B cell (primary cell): Measurements from ENCODE around the gene OR10AG1. TPM values are rescaled to one million over a fixed set of nuclear protein-coding genes. Genes with fewer than 3 reads are reported as not detected.

Source experiments
- ATAC-seq: fragments of 200-7000 bp; cut with Tn5 transposase; one replicate; pipeline ENCODE4 v1.10.0; 2021; ENCODE audit warnings: low read depth, mild to moderate bottlenecking, moderate number of reproducible peaks, moderate library complexity
- CTCF ChIA-PET: fragments of 350-600 bp; sonication (Branson Sonifier 250); formaldehyde crosslinking; loops from one replicate; lab custom pipeline; 2021; ENCODE audit warnings: antibody characterized with exemption, inconsistent platforms; lab: Charles Lee
- POLR2A ChIA-PET: fragments of 350-600 bp; sonication (Branson Sonifier 250); formaldehyde crosslinking; loops from one replicate; lab custom pipeline; 2021; ENCODE audit warnings: antibody characterized with exemption; lab: Charles Lee
- DNase-seq: peaks from one replicate; pipeline ENCODE4 v3.0.0; 2013
- H2AFZ ChIP-seq: 2 replicates; pipeline ENCODE4 v1.6.1; 2012; ENCODE audit warnings: mild to moderate bottlenecking, low read depth, low read length; ENCODE audit not compliant: insufficient read depth, poor library complexity, severe bottlenecking
- H3K27ac ChIP-seq, 2 donors: 1 replicate in 1 of 2; 2 replicates in 1 of 2; pipeline ENCODE4 v1.5.1; 2012 to 2013; ENCODE audit warnings: low read length in 2 of 2, mild to moderate bottlenecking in 2 of 2, moderate library complexity in 1 of 2
- H3K27me3 ChIP-seq, 4 experiments: fragments of 200-600 bp in 1 of 4; sonication (generic) in 1 of 4; replicated peaks in 1 of 4; 1 replicate in 2 of 4; 2 replicates in 2 of 4; pipeline versions ENCODE4 v1.6.1 to v1.7.0; 2013 to 2016; ENCODE audit warnings: low read length in 3 of 4, mild to moderate bottlenecking in 2 of 4, mixed read lengths in 1 of 4, moderate library complexity in 1 of 4; ENCODE audit not compliant: insufficient read depth in 4 of 4, control insufficient read depth in 3 of 4; ENCODE audit errors: control extremely low read depth in 1 of 4
- H3K36me3 ChIP-seq, 2 experiments: replicated peaks in 1 of 2; 1 replicate in 1 of 2; 2 replicates in 1 of 2; pipeline versions ENCODE4 v1.6.1 to v1.7.1; 2013; ENCODE audit warnings: low read length in 1 of 2; ENCODE audit not compliant: insufficient read depth in 2 of 2, control insufficient read depth in 1 of 2; ENCODE audit errors: control extremely low read depth in 1 of 2, extremely low read depth in 1 of 2
- H3K4me1 ChIP-seq, 2 donors: fragments of 200-600 bp in 1 of 2; sonication (generic) in 1 of 2; 1 replicate in 1 of 2; 2 replicates in 1 of 2; pipeline versions ENCODE4 v1.5.1 to v1.6.1; 2013 to 2017; ENCODE audit warnings: low read length in 2 of 2; ENCODE audit not compliant: control insufficient read depth in 2 of 2, insufficient read depth in 2 of 2
- H3K4me2 ChIP-seq: replicated peaks from 2 replicates; pipeline ENCODE3; 2012; ENCODE audit warnings: mild to moderate bottlenecking, low read depth, low read length; ENCODE audit not compliant: poor library complexity, severe bottlenecking
- H3K4me3 ChIP-seq, 5 experiments: fragments of 200-600 bp in 1 of 5; sonication (generic) in 1 of 5; 1 replicate in 3 of 5; 2 replicates in 2 of 5; pipeline versions ENCODE4 v1.5.1 to v1.7.0; 2011 to 2016; ENCODE audit warnings: low read length in 4 of 5, mild to moderate bottlenecking in 4 of 5, low read depth in 2 of 5, control low read depth in 1 of 5, moderate library complexity in 1 of 5; ENCODE audit not compliant: insufficient read depth in 1 of 5; ENCODE audit errors: control extremely low read depth in 1 of 5, extremely low read depth in 1 of 5
- H3K79me2 ChIP-seq: fragments of 200-600 bp; sonication (generic); one replicate; pipeline ENCODE4 v1.6.0; 2016; ENCODE audit warnings: low read length; ENCODE audit not compliant: control insufficient read depth, insufficient read depth
- H3K9ac ChIP-seq: fragments of 200-600 bp; sonication (generic); 2 replicates; pipeline ENCODE4 v1.6.1; 2017; ENCODE audit warnings: mild to moderate bottlenecking, low read length, moderate library complexity
- H3K9me3 ChIP-seq, 3 donors: one replicate each; pipeline versions ENCODE4 v1.6.1 to v1.7.1; 2013; ENCODE audit warnings: low read length in 2 of 3; ENCODE audit not compliant: control insufficient read depth in 2 of 3, insufficient read depth in 1 of 3; ENCODE audit errors: control extremely low read depth in 1 of 3
- H4K20me1 ChIP-seq: 2 replicates; pipeline ENCODE4 v1.6.0; 2012; ENCODE audit warnings: mild to moderate bottlenecking, low read length; ENCODE audit not compliant: insufficient read depth, control insufficient read depth, poor library complexity, severe bottlenecking
- H3K27ac Mint-ChIP-seq: one replicate; pipeline ENCODE4 v1.8.0; 2021; ENCODE audit warnings: mixed read lengths
- H3K27me3 Mint-ChIP-seq: one replicate; pipeline ENCODE4 v1.8.0; 2021; ENCODE audit warnings: mixed read lengths
- H3K4me1 Mint-ChIP-seq: one replicate; pipeline ENCODE4 v1.8.0; 2021; ENCODE audit warnings: mixed read lengths
- H3K4me3 Mint-ChIP-seq: one replicate; pipeline ENCODE4 v1.8.0; 2021; ENCODE audit warnings: mixed read lengths
- H3K9me3 Mint-ChIP-seq: one replicate; pipeline ENCODE4 v1.8.0; 2022; ENCODE audit warnings: mixed read lengths; ENCODE audit not compliant: insufficient read depth
- EZH2 ChIP-seq: IDR thresholded peaks from 2 replicates; pipeline ENCODE4 v1.6.1; 2012; ENCODE audit warnings: borderline replicate concordance, low read depth, mild to moderate bottlenecking, moderate library complexity, low read length; ENCODE audit not compliant: insufficient read depth, poor library complexity, severe bottlenecking
- WGBS: methylation state at CpG from one replicate; pipeline ENCODE4 v1.1.5; 2013; ENCODE audit warnings: missing lambda C conversion rate; ENCODE audit not compliant: insufficient coverage; 5-methylcytosine and 5-hydroxymethylcytosine counted together
- intact Hi-C: fragments of 100-400 bp; cut with micrococcal nuclease; formaldehyde crosslinking; loops from one replicate; pipeline ENCODE4 v1.10.0; 2022
- polyA plus RNA-seq: library from polyadenylated mRNA; depleted of rRNA; stranded (reverse); fragments of >200 nt; gene quantifications from 2 replicates; pipeline ENCODE4 v1.2.3, GENCODE V29; 2012
- total RNA-seq, 2 donors: library from RNA; stranded (reverse); fragments of 120-200 nt in 1 of 2; gene quantifications; 1 replicate in 1 of 2; 2 replicates in 1 of 2; pipeline versions ENCODE4 v1.2.3 to v1.2.4, GENCODE V29; 2013 to 2022
- TF ChIP-seq, protein P1 (sequence below): fragments of 200-600 bp; IDR thresholded peaks from one replicate; pipeline ENCODE4 v1.8.0; 2022; ENCODE audit warnings: antibody characterized with exemption, mild to moderate bottlenecking

The OR10AG1 gene
- total and polyA plus RNA-seq, 2 donors (not counting 1 experiment from before 2014, with no cell fraction given) = not detected

DNA sequence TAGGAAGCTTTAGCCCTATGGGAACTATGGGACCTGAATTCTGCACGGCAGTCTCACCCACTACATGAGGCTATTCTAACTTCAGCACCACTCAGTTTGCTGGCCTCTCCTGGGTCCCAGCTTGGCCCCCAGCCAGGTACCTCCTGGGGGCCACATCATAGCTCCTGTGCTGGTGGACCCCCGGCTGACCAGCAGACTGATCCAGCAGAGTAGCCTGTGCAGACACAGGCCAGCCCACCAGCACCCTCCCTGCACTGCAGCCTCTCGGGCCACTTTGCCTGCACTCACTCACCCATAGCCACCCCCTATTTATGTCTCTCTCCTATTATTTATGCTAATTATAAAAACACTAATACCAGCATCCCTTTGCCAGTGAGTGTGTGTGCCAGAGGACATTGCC, 1.2 kb upstream of the OR10AG1 start:
- intact Hi-C loops = no loop called here
- Mint-ChIP-seq H3K27ac (no peak overlapping the region), H3K4me1 (no peaks in the 10 kb centered on the region), H3K27me3 (no peaks in the 10 kb centered on the region), H3K9me3 (peaks cover 3% of the 10 kb centered on the region), H3K4me3 (no peak overlapping the region)
- ATAC-seq = no peak
- Histone ChIP-seq H3K9ac (no peak overlapping the region), H3K36me3 (no peaks in the 10 kb centered on the region), H3K4me2 (no peak overlapping the region), H3K27ac (no peak overlapping the region), H4K20me1 (no peaks in the 10 kb centered on the region), H3K4me1 (no peaks in the 10 kb centered on the region), H3K27me3 (no peaks in the 10 kb centered on the region), H3K79me2 (no peaks in the 10 kb centered on the region), H3K4me3 (no peak overlapping the region), H3K9me3 (peaks cover 0 to 11% (median 0%) of the 10 kb centered on the region in 3 donors), H2AFZ (no peak overlapping the region)
- DNase-seq = no peak
- POLR2A ChIA-PET = no interaction called here
- no peak for TF ChIP-seq EZH2
- TF ChIP-seq, protein P1, sequence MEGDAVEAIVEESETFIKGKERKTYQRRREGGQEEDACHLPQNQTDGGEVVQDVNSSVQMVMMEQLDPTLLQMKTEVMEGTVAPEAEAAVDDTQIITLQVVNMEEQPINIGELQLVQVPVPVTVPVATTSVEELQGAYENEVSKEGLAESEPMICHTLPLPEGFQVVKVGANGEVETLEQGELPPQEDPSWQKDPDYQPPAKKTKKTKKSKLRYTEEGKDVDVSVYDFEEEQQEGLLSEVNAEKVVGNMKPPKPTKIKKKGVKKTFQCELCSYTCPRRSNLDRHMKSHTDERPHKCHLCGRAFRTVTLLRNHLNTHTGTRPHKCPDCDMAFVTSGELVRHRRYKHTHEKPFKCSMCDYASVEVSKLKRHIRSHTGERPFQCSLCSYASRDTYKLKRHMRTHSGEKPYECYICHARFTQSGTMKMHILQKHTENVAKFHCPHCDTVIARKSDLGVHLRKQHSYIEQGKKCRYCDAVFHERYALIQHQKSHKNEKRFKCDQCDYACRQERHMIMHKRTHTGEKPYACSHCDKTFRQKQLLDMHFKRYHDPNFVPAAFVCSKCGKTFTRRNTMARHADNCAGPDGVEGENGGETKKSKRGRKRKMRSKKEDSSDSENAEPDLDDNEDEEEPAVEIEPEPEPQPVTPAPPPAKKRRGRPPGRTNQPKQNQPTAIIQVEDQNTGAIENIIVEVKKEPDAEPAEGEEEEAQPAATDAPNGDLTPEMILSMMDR = no peak
- WGBS = 96% methylated on average over 2 of the region's 3 CpGs
- CTCF ChIA-PET = no interaction called here

DNA sequence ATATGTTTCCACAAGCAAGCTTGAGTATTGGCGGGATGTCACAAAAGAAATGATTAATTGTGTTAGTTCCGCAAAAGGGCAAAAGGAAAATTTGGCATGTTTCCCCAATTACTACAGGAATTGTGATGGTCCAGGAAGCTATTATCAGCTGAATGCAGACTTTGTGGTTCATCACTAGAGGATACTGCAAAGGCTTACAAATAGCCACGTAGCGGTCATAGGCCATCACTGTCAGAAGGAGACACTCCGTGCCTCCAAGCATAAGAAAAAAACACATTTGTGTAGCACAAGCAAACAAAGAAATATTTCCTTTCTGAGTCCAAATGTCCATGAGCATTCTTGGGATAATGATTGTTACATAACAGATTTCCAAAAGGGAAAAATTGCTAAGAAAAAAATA, 1.8 kb downstream of the OR10AG1 start:
- DNase-seq (no peak), ATAC-seq (no peak)
- H3K4me3 Mint-ChIP-seq = no peak overlapping the region
- H4K20me1 ChIP-seq = no peaks in the 10 kb centered on the region
- POLR2A ChIA-PET = no interaction called here
- WGBS = 60% methylated on average over 1 of the region's 5 CpGs
- no peaks in the 10 kb centered on the region for H3K79me2 ChIP-seq
- peaks cover 0 to 11% (median 0%) of the 10 kb centered on the region in 3 donors for H3K9me3 ChIP-seq
- no peak overlapping the region for H3K4me3 ChIP-seq
- peaks cover 3% of the 10 kb centered on the region for H3K9me3 Mint-ChIP-seq
- no peak overlapping the region for H3K4me2 ChIP-seq
- H3K27ac Mint-ChIP-seq = no peak overlapping the region
- H3K36me3 ChIP-seq = no peaks in the 10 kb centered on the region
- no peaks in the 10 kb centered on the region for H3K27me3 Mint-ChIP-seq
- no peak overlapping the region for H2AFZ ChIP-seq
- no peak overlapping the region for H3K27ac ChIP-seq
- TF ChIP-seq, protein P1 = no peak
- no peak for TF ChIP-seq EZH2
- H3K27me3 ChIP-seq = no peaks in the 10 kb centered on the region
- H3K4me1 Mint-ChIP-seq = no peaks in the 10 kb centered on the region
- intact Hi-C loops = no loop called here
- H3K9ac ChIP-seq = no peak overlapping the region
- CTCF ChIA-PET = no interaction called here
- H3K4me1 ChIP-seq = no peaks in the 10 kb centered on the region
